HG02852 (cell line): ENCODE measurements around the gene SRC.

Experiments
- ATAC-seq: cut with Tn5 transposase; IDR thresholded peaks from one replicate; pipeline ENCODE4 v1.9.1; 2021; ENCODE audit warnings: mild to moderate bottlenecking, moderate library complexity; ENCODE audit not compliant: unreplicated experiment

Gene SRC

DNA sequence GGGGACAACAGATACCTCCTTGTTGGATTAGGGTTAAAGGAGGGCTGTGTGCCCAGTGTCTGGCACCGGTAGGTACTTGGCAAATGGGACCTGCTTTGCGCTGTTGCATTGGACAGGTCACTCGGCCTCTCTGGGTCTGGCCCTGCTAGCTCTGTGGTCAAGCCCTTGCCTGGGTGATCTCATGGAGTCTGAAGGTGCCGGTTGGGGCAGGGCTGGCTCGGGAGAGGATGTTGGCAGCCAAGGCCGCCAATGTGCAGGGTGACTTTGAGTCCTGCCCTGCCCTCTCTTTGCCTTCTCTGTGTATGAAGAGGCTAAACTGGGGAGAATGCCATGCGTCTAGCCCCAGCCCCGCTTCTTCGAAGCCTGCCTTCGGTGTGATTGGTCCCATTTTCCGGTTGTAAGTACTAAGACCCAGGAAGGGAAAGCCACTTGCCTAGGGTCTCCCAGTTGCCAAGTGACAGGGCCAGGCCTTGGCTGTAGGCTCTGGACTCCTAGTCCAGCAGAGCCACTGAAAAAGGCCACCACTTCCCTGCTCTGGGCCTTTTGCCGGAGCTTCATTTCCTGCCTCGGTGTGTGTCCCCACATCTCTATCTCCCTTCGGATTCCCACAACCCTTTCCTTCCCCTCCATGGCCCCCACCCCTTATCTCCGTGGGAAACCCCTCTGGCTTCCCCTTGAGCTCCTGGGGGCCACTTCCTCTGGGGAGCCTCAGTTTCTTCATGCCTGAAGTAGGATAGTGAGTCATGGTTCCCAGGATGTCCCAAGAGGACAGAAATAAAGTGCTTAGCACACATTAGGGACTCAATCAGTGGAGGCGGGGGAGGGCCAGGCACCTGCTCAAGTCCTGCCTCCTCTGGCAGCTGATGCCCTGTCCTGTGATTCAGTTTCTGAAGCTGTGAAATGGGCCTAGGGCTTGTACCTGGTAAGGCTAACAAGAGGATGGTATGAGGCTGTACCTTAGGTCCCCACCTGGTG is 3.9 kb downstream of the SRC start:
- ATAC-seq = no peak

DNA sequence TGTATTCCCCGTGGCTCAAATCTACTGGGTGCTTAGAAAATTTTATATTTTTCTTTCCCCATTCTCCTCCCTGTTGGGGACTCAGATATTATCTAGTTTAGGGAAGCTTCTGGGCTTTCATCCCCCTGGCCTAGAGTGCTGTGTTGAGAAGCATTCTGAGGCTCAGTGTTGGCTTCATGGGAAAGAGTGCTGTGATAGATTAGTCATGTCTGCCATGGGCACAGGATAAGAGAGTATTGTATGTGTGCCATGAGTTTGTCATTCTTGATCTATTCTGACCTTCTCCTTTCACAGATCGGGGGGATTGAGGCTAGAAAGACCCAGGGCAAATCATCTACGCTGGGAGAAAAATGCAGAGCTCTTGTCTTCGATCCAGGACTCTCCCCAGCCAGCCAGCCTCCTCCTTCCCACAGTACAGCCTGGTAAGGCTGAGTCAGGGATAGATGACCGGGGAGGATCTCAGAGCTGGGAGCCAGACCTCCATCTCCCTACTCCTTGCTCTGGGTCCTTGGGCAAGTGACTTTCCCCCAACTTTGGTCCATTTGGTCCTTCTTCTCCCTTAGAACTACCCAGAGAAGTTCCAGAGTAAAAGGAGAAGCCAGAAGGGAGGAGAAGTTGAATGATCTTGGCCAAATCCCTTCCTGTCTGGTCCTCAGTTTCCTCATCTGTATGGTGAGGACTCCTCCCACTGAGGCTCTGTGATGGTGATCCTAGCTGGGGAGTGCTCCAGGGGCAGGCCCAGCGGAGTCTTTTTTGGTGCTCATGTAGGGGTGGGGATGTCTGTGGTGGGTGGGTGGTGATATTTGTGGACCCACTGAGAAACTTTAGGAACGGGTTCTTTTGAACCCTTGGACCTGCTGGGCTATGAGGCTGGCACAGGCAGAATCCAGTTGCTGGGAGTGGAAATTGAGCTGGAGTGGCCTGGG is 5.0 kb downstream of the SRC start:
- no peak for ATAC-seq

DNA sequence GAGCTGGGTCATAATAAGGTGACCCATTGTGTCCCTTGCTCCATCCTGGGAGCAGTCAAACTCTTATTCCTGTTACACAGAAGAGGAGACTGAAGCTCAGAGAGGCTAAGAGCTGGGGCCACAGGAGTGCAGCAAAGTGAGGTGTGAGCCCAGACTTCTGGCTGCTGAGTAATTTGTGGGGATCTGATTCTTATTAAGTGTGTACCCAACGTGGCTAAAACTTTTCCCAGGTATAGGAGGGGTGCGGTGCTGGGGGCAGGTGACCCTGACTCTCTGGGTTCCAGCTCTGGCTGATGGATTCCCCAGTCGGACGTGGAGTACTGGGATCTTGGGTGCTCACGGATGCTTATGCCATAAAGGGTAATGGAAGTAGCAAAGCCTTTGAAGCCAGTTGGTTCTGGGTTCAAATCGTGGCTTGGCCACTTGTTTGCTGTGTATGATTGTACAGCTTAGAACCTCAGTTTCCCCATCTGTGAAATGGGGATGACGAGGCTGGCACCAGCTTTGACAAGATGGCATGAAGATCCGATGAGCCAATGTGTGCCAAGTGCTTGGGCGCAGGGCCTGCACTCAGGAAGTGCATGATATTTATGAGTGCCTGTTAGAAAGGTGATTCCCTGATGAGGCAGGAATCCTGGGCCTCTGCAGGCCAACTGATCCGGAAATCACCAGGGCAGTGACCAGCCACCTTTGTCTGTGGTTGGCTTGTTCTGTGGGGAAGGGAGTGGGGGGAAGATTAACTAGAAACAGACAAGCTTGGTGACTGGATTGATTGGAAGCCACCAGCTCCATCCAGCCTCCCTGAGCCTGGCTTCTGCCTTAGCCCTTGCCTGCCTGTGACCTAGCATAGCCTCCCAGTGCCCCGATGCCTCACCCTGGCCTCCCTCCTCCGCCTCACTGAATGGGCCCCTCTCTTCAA is 6.0 kb downstream of the SRC start:
- ATAC-seq = no peak

DNA sequence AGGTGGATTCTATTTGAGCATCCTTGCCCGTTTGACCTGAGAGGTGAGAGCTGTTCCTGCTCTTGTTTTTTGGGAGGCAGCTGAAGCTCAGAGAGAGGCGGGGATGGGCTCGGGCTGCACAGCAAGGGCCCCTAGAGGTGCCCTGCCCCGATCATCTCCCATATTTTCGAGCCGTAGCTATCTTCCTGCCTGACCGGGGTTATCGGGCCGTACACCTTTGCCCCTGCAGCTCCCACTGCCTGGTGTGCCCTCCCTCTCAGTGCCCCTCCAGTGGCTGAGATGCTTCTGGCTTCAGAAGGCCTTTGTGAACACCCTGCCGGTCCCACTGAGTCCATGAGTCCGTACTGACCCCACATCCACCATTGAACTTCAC is 6.7 kb downstream of the SRC start:
- no peak for ATAC-seq

DNA sequence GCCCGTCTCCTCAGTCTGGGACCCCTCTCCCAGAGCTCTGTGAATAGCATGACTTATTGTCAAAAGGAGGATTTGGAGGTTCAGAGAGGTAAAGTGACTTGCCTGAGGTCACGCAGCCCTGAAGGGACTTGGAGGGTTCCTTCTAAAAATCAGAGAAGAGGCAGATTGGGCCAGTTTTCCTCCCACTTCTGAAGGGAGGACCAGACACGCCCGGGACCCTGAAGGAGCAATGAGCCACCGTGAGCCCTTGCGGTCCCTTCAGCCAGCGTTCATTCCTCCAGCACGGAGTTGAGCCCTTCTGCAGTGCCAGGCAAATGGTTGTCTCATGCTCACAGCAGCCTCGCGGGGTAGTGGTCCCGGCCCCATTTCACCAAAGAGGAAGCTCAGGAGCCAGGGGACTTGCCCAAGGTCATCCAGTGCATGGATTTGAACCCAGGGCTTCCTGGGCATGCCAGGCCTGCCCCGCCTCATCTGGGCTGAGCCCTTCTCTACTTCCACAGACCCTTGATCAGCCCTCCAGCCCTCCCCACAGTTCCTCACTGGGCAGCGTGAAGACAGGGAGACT is 7.4 kb downstream of the SRC start:
- ATAC-seq = no peak

DNA sequence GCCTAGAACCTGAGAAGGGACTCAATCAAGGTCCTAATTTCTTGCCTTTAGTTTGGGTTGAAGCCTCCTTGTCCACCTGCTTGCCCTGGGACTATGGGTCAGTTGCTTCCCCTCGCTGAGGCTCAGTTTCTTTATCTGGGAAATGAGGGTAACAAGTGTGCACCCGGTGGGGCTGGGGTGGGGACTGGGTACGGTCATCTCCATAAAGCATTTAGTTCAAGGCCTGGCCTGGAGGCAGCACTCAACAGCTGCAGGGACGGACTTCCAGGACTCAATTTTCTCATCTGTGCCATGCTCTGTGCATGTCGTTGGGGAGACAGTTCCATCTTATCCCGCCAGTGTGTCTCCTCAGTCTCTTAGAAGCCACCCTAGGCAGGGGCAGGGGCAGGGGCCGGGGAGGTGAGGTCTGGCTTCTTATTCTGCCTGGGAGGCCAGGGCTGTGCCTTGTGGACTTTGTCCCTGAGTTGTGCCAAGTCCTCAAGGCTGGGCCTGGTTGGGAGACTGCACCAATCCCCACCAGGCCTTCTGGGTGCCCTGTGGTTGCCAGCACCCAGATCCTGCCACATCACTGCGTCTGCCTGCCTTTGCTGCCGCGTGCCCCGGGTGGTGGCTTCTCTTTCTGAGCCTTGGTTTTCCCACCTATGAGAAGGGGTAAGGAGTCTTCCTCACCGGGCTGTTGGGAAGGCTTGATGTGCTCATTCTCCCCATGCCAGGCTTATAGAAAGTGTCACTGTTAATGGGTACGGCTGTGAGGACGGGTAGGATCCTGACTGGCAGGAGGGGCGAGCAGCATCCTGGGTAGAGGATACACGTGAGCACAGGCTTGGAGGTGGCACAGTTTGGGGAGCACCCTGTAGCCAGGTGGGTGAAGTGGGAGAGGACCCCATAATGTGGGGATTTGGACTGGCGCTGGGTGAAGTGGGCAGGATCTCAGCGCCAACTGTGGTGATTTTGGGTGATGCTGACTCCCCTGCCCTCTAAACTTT is 8.6 kb downstream of the SRC start:
- ATAC-seq = no peak

- no peak for ATAC-seq
These were observed 9.6 kb downstream of the SRC start for GRCh38 chr20:37355252-37356180.

GRCh38 chr20:37356387-37356786 is 10.4 kb downstream of the SRC start:
- no peak for ATAC-seq

GRCh38 chr20:37356961-37357371 is 11.0 kb downstream of the SRC start:
- no peak for ATAC-seq

- ATAC-seq = no peak
These were observed 11.8 kb downstream of the SRC start for GRCh38 chr20:37357481-37358365.

GRCh38 chr20:37358366-37359150 is 12.6 kb downstream of the SRC start:
- ATAC-seq = no peak

- ATAC-seq = no peak
These were observed 13.4 kb downstream of the SRC start for GRCh38 chr20:37359331-37359730.

- ATAC-seq = no peak
These were observed 13.9 kb downstream of the SRC start for GRCh38 chr20:37359836-37360235.

DNA sequence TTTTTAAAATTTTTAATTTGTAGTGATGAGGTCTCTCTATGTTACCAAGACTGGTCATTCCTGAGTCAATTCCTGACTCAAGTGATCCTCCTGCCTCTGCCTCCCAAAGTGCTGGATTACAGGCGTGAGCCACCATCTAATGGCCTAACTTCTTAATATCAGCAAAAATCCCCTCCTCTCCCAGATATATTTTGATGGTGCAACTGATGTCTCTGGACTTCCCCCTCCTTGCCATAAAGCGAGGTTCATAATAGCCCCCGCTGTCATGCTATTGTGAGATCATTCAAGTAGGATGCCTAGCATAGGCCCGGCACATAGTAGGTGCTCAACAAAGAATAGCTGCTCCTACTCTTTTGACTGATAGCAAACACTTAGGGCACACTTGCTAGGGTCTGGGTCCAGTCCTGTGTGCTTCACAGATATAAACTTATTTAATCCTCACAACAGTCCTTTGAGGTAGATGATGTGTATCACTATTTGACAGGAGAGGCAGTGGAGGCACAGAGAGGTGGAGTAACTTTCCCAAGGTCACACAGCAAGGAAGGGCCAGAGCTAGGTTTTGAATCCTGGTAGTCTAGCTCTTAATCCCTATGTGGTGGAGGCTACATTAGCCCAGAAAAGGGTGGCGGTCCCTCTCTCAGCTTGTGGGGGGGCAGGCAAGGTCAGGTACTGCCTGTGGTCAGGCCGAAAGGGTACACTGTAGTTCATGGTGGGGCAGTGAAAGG is 14.6 kb downstream of the SRC start:
- ATAC-seq = no peak

DNA sequence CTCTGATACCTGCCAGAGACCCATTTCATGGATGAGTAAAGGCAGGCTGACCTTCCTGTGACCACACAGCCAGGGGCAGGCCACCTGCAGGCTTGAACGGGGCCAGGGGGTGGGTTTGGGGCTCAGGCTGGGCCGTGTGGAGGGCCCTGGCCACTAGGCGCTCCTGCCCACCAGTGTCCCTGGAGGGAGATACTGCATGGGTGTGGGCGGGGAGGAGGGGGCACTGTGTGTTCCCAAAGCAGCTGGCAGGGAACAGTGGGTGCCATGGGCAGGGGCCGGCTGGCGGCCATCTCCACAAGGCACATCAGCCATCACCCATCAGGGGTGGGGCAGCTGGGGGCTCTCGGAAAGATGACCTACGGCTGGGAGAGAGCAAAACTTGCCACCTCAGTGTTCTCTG is 15.4 kb downstream of the SRC start:
- ATAC-seq = no peak
